ENCODE results near the gene PTBP3.

DNA sequence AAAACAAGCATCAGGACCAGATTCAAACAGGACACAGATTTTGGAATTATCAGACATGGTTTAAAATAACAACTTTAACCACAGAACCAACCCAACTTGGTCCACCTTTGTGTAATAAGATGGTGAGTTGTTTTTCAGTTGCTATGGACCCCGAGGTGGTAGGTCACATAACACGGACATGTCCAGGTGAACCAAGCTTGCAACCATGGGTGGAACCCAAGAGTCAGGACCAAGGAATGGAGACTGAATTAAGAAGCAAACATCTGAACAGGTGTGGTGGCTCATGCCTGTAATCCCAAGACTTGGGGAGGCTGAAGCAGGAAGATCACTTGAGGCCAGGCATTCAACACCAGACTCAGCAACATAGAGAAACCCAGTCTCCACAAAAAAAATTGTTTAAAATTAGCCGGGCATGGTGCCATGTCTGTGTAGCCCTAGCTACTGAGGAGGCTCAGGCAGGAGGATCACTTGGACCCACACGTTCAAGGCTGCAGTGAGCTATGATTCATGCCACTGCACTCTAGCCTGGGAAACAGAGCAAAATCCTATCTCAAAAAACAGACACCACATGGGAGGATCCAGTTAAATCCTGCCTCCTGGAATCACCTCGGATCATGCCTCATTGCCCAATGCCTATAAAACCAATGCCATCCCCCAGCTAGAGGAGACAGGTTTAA, 10.6 kb downstream of the PTBP3 start:
- TF ChIP-seq, protein P1, sequence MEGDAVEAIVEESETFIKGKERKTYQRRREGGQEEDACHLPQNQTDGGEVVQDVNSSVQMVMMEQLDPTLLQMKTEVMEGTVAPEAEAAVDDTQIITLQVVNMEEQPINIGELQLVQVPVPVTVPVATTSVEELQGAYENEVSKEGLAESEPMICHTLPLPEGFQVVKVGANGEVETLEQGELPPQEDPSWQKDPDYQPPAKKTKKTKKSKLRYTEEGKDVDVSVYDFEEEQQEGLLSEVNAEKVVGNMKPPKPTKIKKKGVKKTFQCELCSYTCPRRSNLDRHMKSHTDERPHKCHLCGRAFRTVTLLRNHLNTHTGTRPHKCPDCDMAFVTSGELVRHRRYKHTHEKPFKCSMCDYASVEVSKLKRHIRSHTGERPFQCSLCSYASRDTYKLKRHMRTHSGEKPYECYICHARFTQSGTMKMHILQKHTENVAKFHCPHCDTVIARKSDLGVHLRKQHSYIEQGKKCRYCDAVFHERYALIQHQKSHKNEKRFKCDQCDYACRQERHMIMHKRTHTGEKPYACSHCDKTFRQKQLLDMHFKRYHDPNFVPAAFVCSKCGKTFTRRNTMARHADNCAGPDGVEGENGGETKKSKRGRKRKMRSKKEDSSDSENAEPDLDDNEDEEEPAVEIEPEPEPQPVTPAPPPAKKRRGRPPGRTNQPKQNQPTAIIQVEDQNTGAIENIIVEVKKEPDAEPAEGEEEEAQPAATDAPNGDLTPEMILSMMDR (IDR thresholded peaks at IDR 0.05; ENCODE audit: low read length), result no peak
- no peak for TF ChIP-seq EZH2 (IDR thresholded peaks at IDR 0.05; ENCODE audit: borderline replicate concordance, low read length)
